OCI-LY3 (cell line): Measurements from ENCODE around the gene CPO.

Source experiments
- H2AFZ ChIP-seq: fragments of 200-600, 300-600 bp; shearing (Covaris generic); 2 replicates; pipeline ENCODE4 v1.6.0; 2014; ENCODE audit warnings: antibody characterized with exemption, low read depth, low read length
- H3K27ac ChIP-seq: fragments of 200-600, 300-600 bp; sonication (generic); 2 replicates; pipeline ENCODE4 v1.5.1; 2014; ENCODE audit warnings: mild to moderate bottlenecking, low read length, moderate library complexity, mixed read lengths
- H3K27me3 ChIP-seq: fragments of 200-600, 300-600 bp; sonication (generic); 2 replicates; pipeline ENCODE4 v1.6.1; 2014; ENCODE audit warnings: low read depth, low read length, mixed read lengths
- H3K36me3 ChIP-seq: fragments of 200-600, 300-600 bp; sonication (generic); replicated peaks from 2 replicates; pipeline ENCODE3; 2014; ENCODE audit warnings: low read depth, low read length, mixed read lengths
- H3K4me1 ChIP-seq: fragments of 300-600, 200-600 bp; sonication (generic); 2 replicates; pipeline ENCODE4 v1.6.1; 2014; ENCODE audit warnings: low read length, mixed read lengths
- H3K4me2 ChIP-seq: fragments of 200-600, 300-600 bp; sonication (generic); 2 replicates; pipeline ENCODE4 v1.6.1; 2014; ENCODE audit warnings: low read length, mixed read lengths
- H3K4me3 ChIP-seq: fragments of 300-600, 200-600 bp; sonication (generic); 2 replicates; pipeline ENCODE4 v1.5.1; 2014; ENCODE audit warnings: antibody characterized with exemption, mild to moderate bottlenecking, low read length, moderate library complexity
- H3K79me2 ChIP-seq: fragments of 300-600, 200-600 bp; shearing (Covaris generic); 2 replicates; pipeline ENCODE4 v1.6.1; 2014; ENCODE audit warnings: mild to moderate bottlenecking, low read length, mixed read lengths
- H3K9ac ChIP-seq: fragments of 300-600, 200-600 bp; shearing (Covaris generic); 2 replicates; pipeline ENCODE4 v1.6.0; 2014; ENCODE audit warnings: mild to moderate bottlenecking, low read length, moderate library complexity
- H3K9me3 ChIP-seq: fragments of 200-600, 300-600 bp; shearing (Covaris generic); 2 replicates; pipeline ENCODE4 v1.6.1; 2014; ENCODE audit warnings: low read length, mixed read lengths; ENCODE audit not compliant: insufficient read depth
- H4K20me1 ChIP-seq: fragments of 200-600, 300-600 bp; sonication (generic); 2 replicates; pipeline ENCODE4 v1.6.1; 2016; ENCODE audit warnings: low read length, mixed read lengths; ENCODE audit not compliant: insufficient read depth
- EZH2phosphoT487 ChIP-seq: fragments of 200-600 bp; shearing (Covaris generic); IDR thresholded peaks from 2 replicates; pipeline ENCODE4 v1.6.1; 2018; ENCODE audit warnings: antibody characterized with exemption, mixed run types, low read depth
- TF ChIP-seq, protein P1 (sequence below): fragments of 200-600, 300-600 bp; sonication (generic); IDR thresholded peaks from 2 replicates; pipeline ENCODE4 v1.5.1; 2014; ENCODE audit warnings: antibody characterized with exemption, low read length, low read depth

Gene CPO

DNA sequence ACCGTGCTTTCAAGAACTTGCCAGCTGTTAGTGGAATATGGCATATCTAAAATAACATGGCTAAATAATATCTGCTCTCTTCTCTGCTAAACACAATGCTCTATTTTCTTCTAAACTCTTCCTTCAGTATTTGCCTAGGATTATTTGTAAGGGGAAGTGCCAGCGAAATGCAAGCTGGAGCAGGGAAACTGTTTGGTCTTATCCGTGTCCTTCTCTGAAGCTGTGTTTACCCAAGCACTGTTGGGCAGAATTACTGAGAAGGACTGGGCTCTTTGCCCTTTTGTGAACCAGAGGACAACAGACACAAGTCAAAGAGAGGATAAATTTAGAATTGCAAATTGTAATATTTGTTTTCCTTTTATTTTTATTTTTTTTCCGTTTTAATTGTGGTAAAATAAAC lies 23.6 kb downstream of the CPO start:
- no peak overlapping the region for H3K4me3 ChIP-seq
- no peak overlapping the region for H3K27ac ChIP-seq
- no peak overlapping the region for H3K4me2 ChIP-seq
- H3K27me3 ChIP-seq: peaks cover 4% of the 10 kb centered on the region
- H3K36me3 ChIP-seq: no peaks in the 10 kb centered on the region
- H3K79me2 ChIP-seq: no peaks in the 10 kb centered on the region
- TF ChIP-seq, protein P1, sequence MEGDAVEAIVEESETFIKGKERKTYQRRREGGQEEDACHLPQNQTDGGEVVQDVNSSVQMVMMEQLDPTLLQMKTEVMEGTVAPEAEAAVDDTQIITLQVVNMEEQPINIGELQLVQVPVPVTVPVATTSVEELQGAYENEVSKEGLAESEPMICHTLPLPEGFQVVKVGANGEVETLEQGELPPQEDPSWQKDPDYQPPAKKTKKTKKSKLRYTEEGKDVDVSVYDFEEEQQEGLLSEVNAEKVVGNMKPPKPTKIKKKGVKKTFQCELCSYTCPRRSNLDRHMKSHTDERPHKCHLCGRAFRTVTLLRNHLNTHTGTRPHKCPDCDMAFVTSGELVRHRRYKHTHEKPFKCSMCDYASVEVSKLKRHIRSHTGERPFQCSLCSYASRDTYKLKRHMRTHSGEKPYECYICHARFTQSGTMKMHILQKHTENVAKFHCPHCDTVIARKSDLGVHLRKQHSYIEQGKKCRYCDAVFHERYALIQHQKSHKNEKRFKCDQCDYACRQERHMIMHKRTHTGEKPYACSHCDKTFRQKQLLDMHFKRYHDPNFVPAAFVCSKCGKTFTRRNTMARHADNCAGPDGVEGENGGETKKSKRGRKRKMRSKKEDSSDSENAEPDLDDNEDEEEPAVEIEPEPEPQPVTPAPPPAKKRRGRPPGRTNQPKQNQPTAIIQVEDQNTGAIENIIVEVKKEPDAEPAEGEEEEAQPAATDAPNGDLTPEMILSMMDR: no peak
- no peak for TF ChIP-seq EZH2phosphoT487
- no peak overlapping the region for H3K9ac ChIP-seq
- H3K4me1 ChIP-seq: no peaks in the 10 kb centered on the region
- no peaks in the 10 kb centered on the region for H4K20me1 ChIP-seq
- no peaks in the 10 kb centered on the region for H3K9me3 ChIP-seq
- no peak overlapping the region for H2AFZ ChIP-seq

DNA sequence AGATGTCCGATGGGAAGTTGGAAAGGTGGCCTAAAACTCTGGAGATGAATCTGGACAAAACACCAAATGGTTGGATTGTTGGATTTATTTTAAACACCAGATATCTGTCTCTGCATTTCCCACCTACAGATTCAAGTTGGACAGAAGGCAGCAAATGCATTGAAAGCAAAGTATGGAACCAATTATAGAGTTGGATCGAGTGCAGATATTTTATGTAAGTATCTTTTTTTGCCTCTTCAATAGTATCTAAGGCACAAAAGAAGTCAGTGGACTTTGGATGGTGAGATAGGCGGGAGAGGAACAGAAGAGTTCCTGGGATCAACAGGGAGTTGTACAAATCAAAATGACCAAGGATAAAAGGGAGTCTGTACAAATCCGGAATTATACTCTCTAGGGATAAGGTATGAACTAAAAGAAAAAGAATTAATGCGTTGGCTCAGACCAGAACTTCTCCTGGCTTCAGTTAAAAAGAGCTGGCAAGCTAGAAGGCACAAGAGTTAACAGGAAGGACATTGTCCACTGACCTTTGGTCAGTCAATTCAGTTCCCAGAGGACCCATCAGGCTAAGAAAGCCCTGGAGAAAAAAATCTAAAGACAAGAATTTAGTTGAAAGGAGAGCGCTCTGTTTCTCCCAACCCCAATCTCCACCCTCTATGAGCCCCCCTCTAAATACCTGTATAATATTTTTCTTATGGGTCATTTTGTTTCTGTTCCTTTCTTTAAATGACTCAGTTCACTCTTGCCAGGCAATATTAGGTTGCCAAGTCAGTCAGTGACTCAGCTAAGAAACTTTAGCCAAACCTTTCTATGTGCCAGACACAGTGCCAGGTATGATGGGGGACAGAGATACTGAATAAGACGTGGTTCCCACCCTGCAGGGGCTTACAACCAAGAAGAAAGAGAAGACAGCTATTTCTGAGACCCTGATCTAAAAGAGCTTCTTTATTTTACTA lies 29.1 kb downstream of the CPO start:
- H3K27me3 ChIP-seq: peaks cover 26% of the 10 kb centered on the region
- H3K27ac ChIP-seq: no peak overlapping the region
- no peaks in the 10 kb centered on the region for H4K20me1 ChIP-seq
- H3K36me3 ChIP-seq: no peaks in the 10 kb centered on the region
- no peaks in the 10 kb centered on the region for H3K79me2 ChIP-seq
- H3K9me3 ChIP-seq: no peaks in the 10 kb centered on the region
- no peak overlapping the region for H3K4me3 ChIP-seq
- peaks cover 11% of the 10 kb centered on the region for H3K4me1 ChIP-seq
- no peak overlapping the region for H2AFZ ChIP-seq
- peak overlapping the region; percentile 27; the same call in 1 of the 2 replicates for H3K4me2 ChIP-seq
- H3K9ac ChIP-seq: no peak overlapping the region
- no peak for TF ChIP-seq EZH2phosphoT487
- TF ChIP-seq, protein P1: no peak

DNA sequence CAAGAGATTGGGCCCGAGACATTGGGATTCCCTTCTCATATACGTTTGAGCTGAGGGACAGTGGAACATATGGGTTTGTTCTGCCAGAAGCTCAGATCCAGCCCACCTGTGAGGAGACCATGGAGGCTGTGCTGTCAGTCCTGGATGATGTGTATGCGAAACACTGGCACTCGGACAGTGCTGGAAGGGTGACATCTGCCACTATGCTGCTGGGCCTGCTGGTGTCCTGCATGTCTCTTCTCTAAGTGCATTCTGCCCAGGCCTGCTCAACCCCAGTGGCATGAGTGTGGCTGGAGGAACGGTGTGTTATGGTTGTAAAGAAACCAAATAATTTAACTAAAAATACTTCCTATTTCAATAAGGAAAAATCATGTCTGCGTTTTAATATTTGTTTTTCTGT lies 29.9 kb downstream of the CPO start:
- Histone ChIP-seq H3K9me3 (no peaks in the 10 kb centered on the region), H3K9ac (no peak overlapping the region), H3K36me3 (no peaks in the 10 kb centered on the region), H3K79me2 (no peaks in the 10 kb centered on the region), H3K27ac (no peak overlapping the region), H4K20me1 (no peaks in the 10 kb centered on the region), H3K4me1 (peaks cover 11% of the 10 kb centered on the region), H3K4me2 (no peak overlapping the region), H3K27me3 (peaks cover 26% of the 10 kb centered on the region), H3K4me3 (no peak overlapping the region), H2AFZ (no peak overlapping the region)
- TF ChIP-seq EZH2phosphoT487: no peak
- TF ChIP-seq, protein P1: no peak

DNA sequence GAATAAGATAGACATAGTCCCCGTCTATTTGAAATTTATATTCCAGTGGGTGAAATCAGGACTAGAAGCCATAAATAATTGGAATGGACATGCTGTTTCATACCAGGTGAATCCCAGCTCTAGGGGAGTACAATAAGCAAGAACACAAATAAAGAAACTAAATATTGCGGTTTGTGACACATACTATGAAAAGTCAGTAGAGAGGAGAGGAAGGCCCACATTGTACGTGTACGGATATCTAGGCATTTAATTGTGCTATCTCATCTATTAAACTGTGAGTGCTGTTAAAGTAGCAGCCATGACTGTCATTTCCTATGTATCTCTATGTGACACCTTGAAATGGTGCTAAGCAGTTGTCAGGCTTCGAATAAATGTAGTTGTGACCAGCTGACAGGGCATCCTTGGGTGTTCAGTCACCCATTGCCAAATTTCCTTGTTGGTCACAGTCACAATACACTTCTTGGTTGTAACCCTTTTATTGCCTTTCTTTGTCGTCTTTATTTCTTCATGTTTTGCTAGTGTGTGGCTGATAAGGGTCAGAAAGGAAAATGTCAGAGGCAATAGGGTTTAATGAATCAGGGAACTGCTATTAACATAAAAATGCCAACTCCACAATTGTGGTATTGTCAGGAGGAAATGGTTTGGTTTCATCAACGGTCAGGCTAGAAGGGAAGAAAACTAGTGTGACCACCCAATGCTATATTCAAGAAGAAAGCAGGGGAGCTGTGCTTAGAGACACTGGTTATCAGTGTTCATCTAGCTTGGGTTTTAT lies 31.5 kb downstream of the CPO start:
- H4K20me1 ChIP-seq: no peaks in the 10 kb centered on the region
- no peak overlapping the region for H3K4me3 ChIP-seq
- no peak overlapping the region for H3K9ac ChIP-seq
- peaks cover 11% of the 10 kb centered on the region for H3K4me1 ChIP-seq
- peaks cover 28% of the 10 kb centered on the region for H3K27me3 ChIP-seq
- no peak overlapping the region for H3K27ac ChIP-seq
- H3K79me2 ChIP-seq: no peaks in the 10 kb centered on the region
- peaks cover 3% of the 10 kb centered on the region for H3K36me3 ChIP-seq
- H3K9me3 ChIP-seq: peaks cover 7% of the 10 kb centered on the region; the same call in 1 of the 2 replicates
- no peak overlapping the region for H2AFZ ChIP-seq
- H3K4me2 ChIP-seq: no peak overlapping the region
- no peak for TF ChIP-seq EZH2phosphoT487
- TF ChIP-seq, protein P1: no peak
